ENCODE measurements around the gene GSK3A.
"Not testable (repeated sequence)": the region's sequence is repeated elsewhere in the genome, so short reads cannot be mapped to it uniquely, and the experiment has no call there.

GSK3A gene

DNA sequence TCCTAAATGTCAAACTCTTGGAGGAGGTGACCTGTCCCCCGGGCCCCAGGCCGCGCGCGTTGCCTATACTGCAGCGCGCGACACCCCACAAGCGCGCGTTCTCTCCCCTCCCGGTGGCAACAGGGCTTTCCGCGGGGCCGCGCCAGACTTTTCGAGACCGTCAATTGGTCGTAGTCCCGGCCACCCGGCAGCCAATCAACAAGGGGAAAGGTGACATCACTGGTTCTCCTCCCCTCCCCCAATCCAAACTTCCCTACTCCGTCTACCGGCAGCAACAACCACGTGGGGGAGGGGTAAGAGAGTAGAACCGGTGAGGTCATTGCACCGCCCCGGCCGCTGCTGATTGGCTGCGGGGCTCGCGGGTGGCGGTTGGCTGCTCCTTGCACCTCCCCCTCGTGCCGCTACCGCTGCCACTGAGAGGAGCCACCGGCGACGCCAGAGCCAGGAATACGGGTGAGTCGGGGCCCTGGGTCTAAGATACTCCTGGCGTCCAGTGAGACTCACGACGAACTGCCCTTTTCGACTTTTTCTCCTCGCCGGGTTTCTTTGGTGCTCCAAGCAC lies 25.8 kb upstream of the GSK3A start:
- peak; percentile 99 for DNase-seq (ENCODE audit: low read depth)

DNA sequence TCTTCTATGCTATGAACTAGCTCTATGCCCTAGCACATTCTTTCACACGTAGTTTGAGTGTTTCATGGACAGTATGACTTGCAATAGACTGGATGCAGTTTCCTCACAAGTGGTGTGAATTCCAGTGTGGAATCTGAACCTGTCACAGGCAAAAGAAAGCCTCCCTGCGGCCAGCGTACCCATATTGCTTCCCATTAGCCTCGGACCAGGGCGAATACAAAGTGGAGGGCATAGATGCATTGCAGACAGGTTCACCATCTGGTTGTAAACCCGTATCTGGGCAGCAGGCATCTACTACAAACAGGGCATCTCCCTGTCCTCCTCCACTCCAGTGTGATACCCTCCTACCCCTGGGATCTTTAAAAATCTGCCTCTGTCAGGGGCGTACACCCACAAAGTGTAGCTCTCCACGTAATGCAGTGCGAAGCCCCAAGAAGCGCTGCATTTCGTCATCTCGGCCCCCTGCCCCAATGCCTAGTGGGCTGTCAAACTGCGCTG lies 25.3 kb upstream of the GSK3A start:
- DNase-seq (ENCODE audit: low read depth) = peak; percentile 43

DNA sequence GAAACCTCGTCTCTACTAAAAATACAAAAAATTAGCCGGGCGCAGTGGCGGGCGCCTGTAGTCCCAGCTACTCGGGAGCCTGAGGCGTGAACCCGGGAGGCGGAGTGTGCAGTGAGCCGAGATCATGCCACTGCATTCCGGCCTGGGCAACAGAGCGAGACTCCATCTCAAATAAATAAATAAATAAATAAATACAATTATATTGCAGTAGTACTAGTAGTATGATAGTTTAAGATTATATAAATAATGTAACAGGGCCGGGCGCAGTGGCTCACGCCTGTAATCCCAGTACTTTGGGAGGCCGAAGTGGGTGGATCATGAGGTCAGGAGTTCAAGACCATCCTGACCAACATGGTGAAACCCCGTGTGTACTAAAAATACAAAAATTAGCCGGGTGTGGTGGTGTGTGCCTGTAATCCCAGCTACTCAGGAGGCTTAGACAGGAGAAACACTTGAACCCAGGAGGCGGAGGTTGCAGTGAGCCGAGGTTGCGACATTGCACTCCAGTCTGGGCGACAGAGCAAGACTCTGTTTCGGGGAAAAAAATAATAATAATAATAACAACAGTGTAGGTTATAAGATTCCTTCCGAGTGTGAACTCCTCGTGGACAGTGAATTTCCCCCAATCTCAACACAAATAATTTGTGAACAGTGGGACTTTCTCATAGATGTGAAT lies 24.7 kb upstream of the GSK3A start:
- not testable (repeated sequence) for DNase-seq (ENCODE audit: low read depth)

DNA sequence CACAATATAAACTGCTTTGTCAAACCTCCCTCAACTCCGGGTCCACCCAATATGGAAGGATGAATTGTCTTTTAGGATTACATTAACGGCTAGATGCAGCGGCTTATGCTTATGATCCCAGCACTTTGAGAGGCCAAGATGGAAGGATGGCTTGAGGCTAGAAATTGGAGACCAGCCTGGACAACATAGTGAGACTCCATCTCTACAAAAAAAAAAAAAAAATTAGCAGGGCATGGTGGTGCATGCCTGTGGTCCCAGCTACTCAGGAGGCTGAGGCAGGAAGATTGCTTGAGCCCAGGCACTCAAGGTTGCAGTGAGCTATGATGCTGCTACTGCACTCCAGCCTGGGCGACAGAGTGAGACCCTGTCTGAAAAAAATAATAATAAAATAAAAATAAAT lies 23.7 kb upstream of the GSK3A start:
- DNase-seq (ENCODE audit: low read depth) = not testable (repeated sequence)

GRCh38 chr19:42261763-42262162 lies 19.4 kb upstream of the GSK3A start:
- no peak for DNase-seq (ENCODE audit: low read depth)

DNA sequence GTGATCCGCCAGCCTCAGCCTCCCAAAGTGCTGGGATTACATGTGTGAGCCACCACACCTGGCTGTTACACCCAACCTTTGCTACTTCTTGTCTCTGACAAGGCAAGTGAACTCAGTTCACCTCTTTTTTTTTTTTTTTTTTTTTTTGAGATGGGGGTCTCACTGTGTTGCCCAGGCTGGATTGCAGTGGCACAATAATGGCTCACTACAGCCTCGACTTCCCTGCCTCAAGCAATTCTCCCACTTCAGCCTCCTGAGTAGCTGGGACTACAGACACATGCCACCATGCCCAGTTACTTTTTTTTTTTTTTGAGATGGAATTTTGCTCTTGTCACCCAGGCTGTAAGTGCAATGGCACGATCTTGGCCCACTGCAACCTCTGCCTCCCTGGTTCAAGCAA lies 15.4 kb upstream of the GSK3A start:
- DNase-seq (ENCODE audit: low read depth) = not testable (repeated sequence)

GRCh38 chr19:42255766-42256745 lies 13.7 kb upstream of the GSK3A start:
- DNase-seq (ENCODE audit: low read depth) = peak; percentile 52

DNA sequence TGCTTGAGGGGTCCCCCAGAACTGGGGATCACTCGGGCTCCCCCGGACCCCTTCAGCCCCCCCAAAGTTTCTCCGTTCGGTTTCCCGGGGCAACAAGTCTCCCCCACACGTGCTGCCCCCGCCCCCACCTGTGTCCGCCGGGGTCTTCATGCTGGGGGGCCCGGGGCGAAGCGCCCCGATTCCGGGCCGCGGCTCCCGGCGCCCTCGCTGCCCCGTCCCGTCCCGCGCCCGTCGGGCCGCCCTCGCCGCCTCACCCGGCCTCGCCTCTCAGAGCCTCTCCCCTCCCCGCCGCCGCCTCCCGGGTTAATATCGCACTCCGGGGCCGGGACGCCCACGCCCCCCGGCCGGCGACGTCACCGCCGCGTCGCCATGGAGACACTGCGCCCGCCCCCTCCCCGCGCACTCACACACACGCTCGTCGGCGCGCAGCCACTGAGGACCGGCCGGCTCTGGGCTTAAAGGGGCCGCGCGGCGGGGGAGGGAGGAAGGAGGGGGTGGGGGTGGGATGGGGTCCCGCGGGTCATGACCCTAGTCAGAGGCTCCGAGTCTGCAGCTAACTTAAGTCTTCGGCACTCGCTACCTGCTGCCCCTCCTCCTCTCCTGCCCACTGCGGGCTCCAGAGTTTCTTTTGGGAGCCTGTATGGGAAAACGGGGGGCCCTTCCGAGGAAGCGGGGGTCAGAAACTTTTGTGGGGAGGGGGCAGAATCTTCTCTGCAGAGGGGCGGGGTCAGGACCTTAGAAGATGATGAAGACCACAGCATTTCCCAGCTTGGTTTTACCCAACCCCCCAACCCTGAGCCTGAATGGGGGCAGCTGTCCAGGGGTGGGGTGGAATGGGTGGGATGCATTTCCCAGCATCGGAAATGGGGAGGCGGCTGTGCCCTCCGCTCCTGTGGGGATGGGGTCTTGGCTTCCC lies 12.7 kb upstream of the GSK3A start, which contains the start of gene ERF:
Gene ERF (minus strand): TSS at position 279 of the 916 bp plus-strand sequence. CDS start 129 bp downstream, at position 150.
- peak; percentile 79 for DNase-seq (ENCODE audit: low read depth)

GRCh38 chr19:42254089-42254849 lies 11.9 kb upstream of the GSK3A start:
- peak; percentile 51 for DNase-seq (ENCODE audit: low read depth)

DNA sequence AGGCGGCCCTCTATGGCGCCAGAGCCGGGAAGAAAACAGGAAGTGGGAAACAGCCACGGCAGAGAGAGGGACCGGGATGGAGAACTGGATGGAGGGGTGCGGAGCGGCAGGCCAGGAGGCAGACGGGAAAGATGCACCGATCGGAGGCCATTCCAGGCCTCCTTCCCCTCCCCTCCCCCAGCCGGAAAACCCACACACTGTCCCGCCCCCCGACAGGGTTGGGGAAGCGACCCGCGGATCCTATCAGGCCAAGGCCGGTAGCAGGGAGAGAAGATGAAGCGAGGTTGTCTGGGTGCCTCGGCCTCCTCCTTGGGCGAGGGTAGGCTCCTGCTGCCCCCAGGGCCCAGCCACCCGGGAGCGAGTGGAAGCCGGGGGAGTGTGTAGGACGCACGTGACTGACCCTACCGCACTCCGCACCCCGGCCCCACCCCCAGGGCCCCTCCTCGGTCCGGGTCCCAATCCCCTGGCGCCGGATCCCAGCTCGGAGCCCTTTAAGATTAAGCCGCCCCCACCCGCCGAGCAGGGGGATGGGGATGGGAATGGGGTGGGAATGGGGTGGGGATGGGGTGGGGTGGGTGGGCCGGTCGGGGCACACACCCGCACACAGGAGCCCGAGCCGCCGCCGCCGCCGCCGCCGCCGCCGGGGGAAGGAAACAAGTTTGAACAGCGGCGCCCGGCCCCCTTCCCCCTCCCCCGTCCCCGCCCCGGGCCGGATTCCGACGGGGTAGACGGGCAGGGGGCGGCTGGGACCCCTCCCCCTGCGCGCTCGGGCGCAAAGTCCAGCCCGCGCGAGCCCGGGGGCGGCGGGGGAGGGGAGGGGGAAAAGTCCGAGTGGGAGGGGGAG lies 11.1 kb upstream of the GSK3A start:
- DNase-seq (ENCODE audit: low read depth) = peak; percentile 44

DNA sequence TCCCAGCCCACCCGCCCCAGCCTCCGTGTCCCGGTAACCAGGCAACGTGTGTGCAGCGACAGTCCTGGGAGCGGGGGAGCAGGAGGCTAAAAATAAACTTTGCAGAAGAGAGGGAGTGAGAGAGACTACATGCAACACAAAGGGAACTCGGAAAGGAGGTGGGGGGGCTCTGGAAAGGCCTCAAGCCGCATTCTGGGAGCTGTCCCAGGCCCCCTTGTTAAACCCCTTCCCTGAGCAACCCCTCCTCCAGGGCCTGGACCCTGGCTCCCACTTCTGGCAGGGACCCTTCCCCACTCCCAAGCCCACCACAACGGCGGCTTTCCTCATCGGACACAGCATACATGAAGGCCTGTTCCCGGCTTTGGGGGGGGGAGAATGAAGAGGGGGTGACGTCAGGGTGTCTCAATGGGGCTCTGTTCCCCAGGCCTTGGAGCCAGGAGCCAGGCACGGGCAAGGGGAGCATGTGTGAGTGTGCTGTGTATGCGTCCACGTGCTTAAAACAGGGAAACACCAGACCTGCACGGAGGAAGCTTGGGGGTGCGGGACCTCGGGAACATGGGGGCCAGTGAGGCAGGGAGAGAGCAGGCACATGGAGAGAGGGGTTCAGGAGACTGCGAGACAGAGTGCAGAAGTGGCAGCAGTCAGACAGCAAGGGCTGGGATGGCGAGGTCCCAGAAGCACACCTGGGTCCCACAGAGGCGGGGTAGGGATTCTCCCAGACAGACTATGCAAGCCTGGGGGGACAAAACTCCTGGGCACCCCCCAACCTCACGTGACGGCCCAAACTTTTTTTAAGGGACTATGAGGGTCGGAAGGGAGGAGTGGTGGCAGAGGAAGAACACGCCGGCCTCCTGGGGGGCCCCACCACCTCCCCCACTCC lies 10.2 kb upstream of the GSK3A start:
- DNase-seq (ENCODE audit: low read depth) = peak; percentile 65

GRCh38 chr19:42251572-42252358 lies 9.4 kb upstream of the GSK3A start:
- DNase-seq (ENCODE audit: low read depth) = no peak

DNA sequence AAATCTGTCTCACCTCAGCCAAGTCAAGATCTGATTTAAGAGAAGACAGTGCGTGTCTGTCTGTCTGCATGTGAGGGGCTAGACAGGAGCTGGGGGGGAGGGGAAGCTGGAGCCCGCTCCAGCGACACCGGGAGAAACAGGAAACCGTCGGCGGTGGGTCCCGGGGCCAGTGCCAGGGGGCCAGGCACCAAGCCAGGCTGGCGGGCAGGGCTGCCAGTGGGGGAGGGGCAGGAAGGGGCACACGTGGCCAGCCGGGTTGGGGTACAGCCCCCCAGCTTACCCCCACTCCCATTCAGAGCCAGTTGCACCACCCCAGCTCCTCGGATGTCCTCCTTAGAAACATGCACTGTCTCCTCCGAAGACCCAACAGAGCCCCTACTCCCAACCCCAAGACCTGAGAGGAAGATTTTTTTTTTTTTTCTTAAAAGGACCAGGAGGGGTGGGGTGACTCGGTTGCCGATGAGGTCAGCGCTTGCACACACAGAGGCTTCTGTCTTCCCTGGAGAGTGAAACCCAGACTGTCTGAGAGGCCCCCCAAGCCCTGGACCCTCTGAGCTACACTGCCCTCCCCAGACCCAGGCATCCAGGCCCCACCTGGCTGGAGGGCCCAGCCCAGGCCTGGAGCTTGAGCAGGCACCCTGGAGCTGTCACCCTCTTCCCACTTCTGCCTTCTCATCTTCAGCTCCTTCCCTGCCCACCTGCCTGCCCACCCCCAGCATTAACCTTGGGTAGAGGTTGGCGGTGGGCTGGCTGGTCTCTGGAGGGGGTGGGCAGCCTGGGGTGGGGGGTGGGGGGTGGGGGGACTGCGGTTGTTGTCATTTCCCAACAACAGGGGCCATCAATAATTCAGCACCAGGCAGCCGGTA lies 8.5 kb upstream of the GSK3A start:
- DNase-seq (ENCODE audit: low read depth) = peak; percentile 43

- DNase-seq (ENCODE audit: low read depth) = no peak
Measured at GRCh38 chr19:42250183-42250665, 7.8 kb upstream of the GSK3A start.

DNA sequence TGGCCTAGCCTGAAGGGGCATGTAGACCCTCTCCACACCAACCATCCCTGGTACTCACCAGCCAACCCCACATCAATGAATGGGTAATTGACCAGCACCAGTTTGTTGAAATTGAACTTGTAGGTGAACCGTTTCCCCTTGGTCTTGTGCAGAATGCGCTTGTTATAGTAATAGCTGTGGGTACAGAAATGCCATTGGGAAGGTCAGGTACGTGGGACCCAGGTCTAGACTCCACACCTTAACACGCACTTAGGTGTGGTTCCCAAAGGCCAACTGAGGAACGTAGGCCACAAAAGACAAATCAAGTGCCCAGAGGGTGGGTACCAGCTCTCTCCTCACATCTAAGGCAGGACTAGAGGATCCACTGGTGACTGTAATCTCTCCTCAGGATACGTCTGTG lies 7.4 kb upstream of the GSK3A start:
- DNase-seq (ENCODE audit: low read depth) = no peak

- no peak for DNase-seq (ENCODE audit: low read depth)
Measured at GRCh38 chr19:42249149-42249750, 6.8 kb upstream of the GSK3A start.

Measured in amniotic epithelial cell (primary cell).